Calu3 (cell line): Measurements from ENCODE around the gene GSDMA. TPM values are rescaled to one million over a fixed set of nuclear protein-coding genes. Genes with fewer than 3 reads are reported as not detected.

Experiments used
- BruUV-seq: library from RNA; stranded (reverse); fragments of 400-500 nt; replicated peaks from 2 replicates; lab custom pipeline; 2021; lab: Mats Ljungman, UMichigan
- CTCF ChIA-PET: fragments of 300-600 bp; sonication (Branson Sonifier 250); formaldehyde crosslinking; loops from one replicate; lab custom pipeline; 2022; ENCODE audit warnings: antibody characterized with exemption; lab: Charles Lee
- DNase-seq: peaks from one replicate; pipeline ENCODE4 v3.0.0; 2022
- H3K27ac Mint-ChIP-seq: one replicate; pipeline ENCODE4 v1.8.0; 2022; ENCODE audit warnings: mixed read lengths; ENCODE audit not compliant: unreplicated experiment
- H3K27me3 Mint-ChIP-seq: one replicate; pipeline ENCODE4 v1.8.0; 2022; ENCODE audit warnings: mixed read lengths; ENCODE audit not compliant: unreplicated experiment
- H3K36me3 Mint-ChIP-seq: one replicate; pipeline ENCODE4 v1.8.0; 2022; ENCODE audit warnings: mild to moderate bottlenecking, moderate library complexity, mixed read lengths; ENCODE audit not compliant: insufficient read depth, unreplicated experiment
- H3K4me1 Mint-ChIP-seq: one replicate; pipeline ENCODE4 v1.8.0; 2022; ENCODE audit warnings: mild to moderate bottlenecking, low read depth, mixed read lengths; ENCODE audit not compliant: unreplicated experiment
- H3K4me3 Mint-ChIP-seq: one replicate; pipeline ENCODE4 v1.8.0; 2022; ENCODE audit warnings: mild to moderate bottlenecking, low read depth, moderate library complexity, mixed read lengths; ENCODE audit not compliant: unreplicated experiment
- H3K9me3 Mint-ChIP-seq: one replicate; pipeline ENCODE4 v1.8.0; 2022; ENCODE audit warnings: low read depth, mixed read lengths; ENCODE audit not compliant: unreplicated experiment
- intact Hi-C: fragments of 100-400 bp; cut with micrococcal nuclease; formaldehyde crosslinking; loops from one replicate; pipeline ENCODE4 v1.10.0; 2022; ENCODE audit not compliant: unreplicated experiment
- total RNA-seq: library from RNA; stranded (reverse); gene quantifications from 2 replicates; pipeline ENCODE4 v1.2.3, GENCODE V29; 2022
- TF ChIP-seq, protein P1 (sequence below): fragments of 200-600 bp; IDR thresholded peaks from one replicate; pipeline ENCODE4 v1.8.0; 2022; ENCODE audit warnings: antibody characterized with exemption; ENCODE audit not compliant: unreplicated experiment

Gene GSDMA
- total RNA-seq, 1 experiment from 2014 or later = 0.33 TPM

DNA sequence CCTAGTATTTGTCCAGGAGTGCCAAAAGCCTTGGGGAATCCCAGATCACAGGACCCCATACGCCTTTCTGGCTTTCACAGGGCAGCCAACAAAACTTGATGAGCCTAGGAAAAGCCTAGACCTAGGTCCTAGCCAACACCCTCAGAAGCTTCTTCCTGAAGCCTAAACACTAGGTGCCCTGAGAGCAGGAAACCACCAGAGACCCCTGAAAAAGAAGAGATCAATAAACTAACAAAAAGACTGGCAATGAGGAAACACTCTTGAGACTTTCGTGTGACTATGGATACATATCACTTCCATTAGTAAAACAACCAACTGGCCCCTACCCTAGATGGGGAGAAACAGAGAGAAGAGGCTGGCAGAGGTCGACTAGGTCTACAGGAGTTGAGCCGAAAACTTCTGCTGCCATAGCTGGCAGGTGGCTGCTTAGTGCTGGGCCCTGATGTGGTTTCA is 36.6 kb upstream of the GSDMA start:
- peaks cover 83% of the 10 kb centered on the region for H3K36me3 Mint-ChIP-seq
- DNase-seq = peak; percentile 71
- H3K4me1 Mint-ChIP-seq = peaks cover 60% of the 10 kb centered on the region
- intact Hi-C loops = loop anchor here (5.0 to 10.0 kb wide), 2 partner anchors 359 to 491 kb away; partner anchors contain the start of genes CDC6 and TOP2A
- no peaks in the 10 kb centered on the region for H3K9me3 Mint-ChIP-seq
- CTCF ChIA-PET = interaction anchor here (0.5 to 109.6 kb wide), 48 partner anchors 10 to 612 kb away, joined by 3 to 8195 read pairs (median 9); partner anchors contain the start of genes CSF3, ERBB2, GRB7 and GSDMA
- peak overlapping the region; percentile 74 for H3K4me3 Mint-ChIP-seq
- TF ChIP-seq, protein P1, sequence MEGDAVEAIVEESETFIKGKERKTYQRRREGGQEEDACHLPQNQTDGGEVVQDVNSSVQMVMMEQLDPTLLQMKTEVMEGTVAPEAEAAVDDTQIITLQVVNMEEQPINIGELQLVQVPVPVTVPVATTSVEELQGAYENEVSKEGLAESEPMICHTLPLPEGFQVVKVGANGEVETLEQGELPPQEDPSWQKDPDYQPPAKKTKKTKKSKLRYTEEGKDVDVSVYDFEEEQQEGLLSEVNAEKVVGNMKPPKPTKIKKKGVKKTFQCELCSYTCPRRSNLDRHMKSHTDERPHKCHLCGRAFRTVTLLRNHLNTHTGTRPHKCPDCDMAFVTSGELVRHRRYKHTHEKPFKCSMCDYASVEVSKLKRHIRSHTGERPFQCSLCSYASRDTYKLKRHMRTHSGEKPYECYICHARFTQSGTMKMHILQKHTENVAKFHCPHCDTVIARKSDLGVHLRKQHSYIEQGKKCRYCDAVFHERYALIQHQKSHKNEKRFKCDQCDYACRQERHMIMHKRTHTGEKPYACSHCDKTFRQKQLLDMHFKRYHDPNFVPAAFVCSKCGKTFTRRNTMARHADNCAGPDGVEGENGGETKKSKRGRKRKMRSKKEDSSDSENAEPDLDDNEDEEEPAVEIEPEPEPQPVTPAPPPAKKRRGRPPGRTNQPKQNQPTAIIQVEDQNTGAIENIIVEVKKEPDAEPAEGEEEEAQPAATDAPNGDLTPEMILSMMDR = no peak
- BruUV-seq = TSS peak; percentile 10
- H3K27me3 Mint-ChIP-seq = no peaks in the 10 kb centered on the region
- H3K27ac Mint-ChIP-seq = peak overlapping the region; percentile 66

DNA sequence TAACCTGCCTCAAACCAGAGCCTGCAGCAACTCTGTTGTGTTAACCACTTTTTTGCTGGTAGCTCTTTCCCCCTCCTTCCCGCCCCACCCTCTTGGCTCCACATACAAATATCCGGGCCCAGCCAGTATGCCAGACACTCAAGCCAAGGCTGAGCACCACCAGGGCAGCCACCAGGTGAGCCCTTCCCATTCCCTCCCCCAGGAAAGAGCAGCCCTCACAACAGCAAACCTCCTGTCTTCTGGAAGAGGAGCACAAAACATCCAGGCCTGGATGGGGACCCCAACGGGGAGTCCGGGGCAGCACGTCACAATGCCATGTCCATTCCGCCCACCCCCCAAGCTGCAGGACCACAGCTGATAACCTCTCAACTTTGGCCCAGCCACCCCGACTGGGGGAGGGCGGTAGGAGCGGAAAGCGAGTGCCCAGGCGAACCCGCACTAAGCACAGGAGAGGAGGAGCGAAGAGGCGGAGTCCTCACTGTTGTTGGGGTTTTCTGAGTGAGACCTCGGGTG is 36.2 kb upstream of the GSDMA start:
- Mint-ChIP-seq H3K27ac (peak overlapping the region; percentile 66), H3K4me1 (peaks cover 60% of the 10 kb centered on the region), H3K27me3 (no peaks in the 10 kb centered on the region), H3K9me3 (no peaks in the 10 kb centered on the region), H3K36me3 (peaks cover 78% of the 10 kb centered on the region), H3K4me3 (peak overlapping the region; percentile 74)
- TF ChIP-seq, protein P1 = no peak
- no TSS peak for BruUV-seq
- DNase-seq = no peak
- intact Hi-C loops = loop anchor here (1.0 to 10.0 kb wide), 4 partner anchors 220 to 491 kb away; partner anchors contain the start of genes CDC6, PGAP3 and TOP2A
- CTCF ChIA-PET = interaction anchor here (0.5 to 109.6 kb wide), 63 partner anchors 9 to 1753 kb away, joined by 3 to 8195 read pairs (median 7); partner anchors contain the start of genes CSF3, ERBB2, GRB7 and GSDMA

DNA sequence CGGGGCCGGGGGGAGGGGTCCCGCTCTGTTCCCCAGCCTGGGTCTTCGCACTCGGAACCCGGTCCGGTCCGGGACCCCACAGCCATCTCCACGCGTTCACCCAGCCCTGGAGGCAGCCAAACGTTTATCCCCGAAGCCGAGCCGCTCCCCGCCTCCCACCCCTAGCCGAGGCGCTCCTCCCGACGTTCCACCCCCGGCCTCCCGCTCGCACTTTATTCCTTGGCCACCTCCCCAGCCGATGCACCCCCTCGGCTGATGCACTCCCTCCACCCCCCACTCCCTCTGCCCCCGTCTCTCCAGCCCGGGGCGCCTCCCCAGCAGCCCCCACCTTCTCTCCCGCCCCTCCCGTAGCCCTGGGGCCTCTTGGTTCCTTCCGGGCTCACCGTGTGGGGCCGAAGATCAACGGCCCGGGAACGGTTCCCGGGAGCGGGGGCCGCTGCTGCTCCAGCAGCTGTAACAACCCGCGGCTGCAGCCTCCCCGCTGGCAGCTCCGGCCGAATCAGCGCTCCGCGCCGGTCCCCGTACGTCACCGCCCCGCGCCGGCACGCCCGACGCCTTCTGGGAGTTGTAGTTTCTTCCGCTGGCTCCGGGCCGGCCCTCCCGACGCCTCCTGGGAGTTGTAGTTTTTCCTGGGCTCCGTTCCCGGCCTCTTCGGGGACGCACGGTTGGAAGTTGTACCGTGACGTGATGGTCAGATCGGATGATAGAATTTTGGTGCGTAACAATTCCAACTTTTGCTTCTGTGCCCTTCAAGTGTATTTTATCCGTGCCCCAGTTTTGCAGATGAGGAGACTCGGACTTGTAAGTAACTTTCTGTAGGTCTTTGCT is 35.5 kb upstream of the GSDMA start, which contains the start of the genes LRRC3C and ORMDL3:
TSS of gene LRRC3C (plus strand) at position 632 of the 828 bp plus-strand sequence. CDS start 13,792 bp downstream, outside the sequence.
TSS of gene ORMDL3 (minus strand) at position 501 of the 828 bp plus-strand sequence. CDS start 3,398 bp downstream, outside the sequence.
- no TSS peak for BruUV-seq
- Mint-ChIP-seq H3K27me3 (no peaks in the 10 kb centered on the region), H3K27ac (peak within 1 kb of the TSS; percentile 66), H3K36me3 (peaks cover 72% of the 10 kb centered on the region), H3K4me1 (peaks cover 60% of the 10 kb centered on the region), H3K4me3 (peak within 1 kb of the TSS; percentile 74), H3K9me3 (no peaks in the 10 kb centered on the region)
- CTCF ChIA-PET = interaction anchor here (0.6 to 109.6 kb wide), 60 partner anchors 9 to 1752 kb away, joined by 3 to 8195 read pairs (median 7); partner anchors contain the start of genes CSF3, ERBB2, GRB7 and GSDMA
- DNase-seq = no peak
- TF ChIP-seq, protein P1 = no peak
- intact Hi-C loops = loop anchor here (1.0 to 10.0 kb wide), 4 partner anchors 221 to 490 kb away; partner anchors contain the start of genes CDC6, PGAP3 and TOP2A
